ENCODE results near the gene HBE1.

The HBE1 gene

GRCh38 chr11:5240056-5240455 is 29.7 kb downstream of the HBE1 start:
- no peak overlapping the region for H3K27ac Mint-ChIP-seq
- H3K4me1 Mint-ChIP-seq (ENCODE audit: low read depth): no peaks in the 10 kb centered on the region
- no peak overlapping the region for H3K4me3 Mint-ChIP-seq
- no peak for DNase-seq
- H3K9me3 Mint-ChIP-seq: no peaks in the 10 kb centered on the region
- peaks cover 10% of the 10 kb centered on the region for H3K27me3 Mint-ChIP-seq
- no peaks in the 10 kb centered on the region for H3K36me3 Mint-ChIP-seq (ENCODE audit: low read depth)

GRCh38 chr11:5239046-5239445 is 30.7 kb downstream of the HBE1 start:
- Mint-ChIP-seq H3K27ac (no peak overlapping the region), H3K36me3 (ENCODE audit: low read depth) (no peaks in the 10 kb centered on the region), H3K4me1 (ENCODE audit: low read depth) (no peaks in the 10 kb centered on the region), H3K9me3 (no peaks in the 10 kb centered on the region), H3K4me3 (no peak overlapping the region), H3K27me3 (peaks cover 4% of the 10 kb centered on the region)
- DNase-seq: no peak

- H3K36me3 Mint-ChIP-seq (ENCODE audit: low read depth): no peaks in the 10 kb centered on the region
- no peak overlapping the region for H3K4me3 Mint-ChIP-seq
- DNase-seq: no peak
- no peaks in the 10 kb centered on the region for H3K9me3 Mint-ChIP-seq
- no peak overlapping the region for H3K27ac Mint-ChIP-seq
- H3K27me3 Mint-ChIP-seq: peaks cover 4% of the 10 kb centered on the region
- no peaks in the 10 kb centered on the region for H3K4me1 Mint-ChIP-seq (ENCODE audit: low read depth)
Observed at GRCh38 chr11:5238486-5238885, 31.3 kb downstream of the HBE1 start.

GRCh38 chr11:5237420-5237819 is 32.3 kb downstream of the HBE1 start:
- H3K36me3 Mint-ChIP-seq (ENCODE audit: low read depth): no peaks in the 10 kb centered on the region
- peaks cover 4% of the 10 kb centered on the region for H3K27me3 Mint-ChIP-seq
- H3K27ac Mint-ChIP-seq: no peak overlapping the region
- no peak for DNase-seq
- H3K4me3 Mint-ChIP-seq: no peak overlapping the region
- no peaks in the 10 kb centered on the region for H3K9me3 Mint-ChIP-seq
- H3K4me1 Mint-ChIP-seq (ENCODE audit: low read depth): no peaks in the 10 kb centered on the region

- H3K27ac Mint-ChIP-seq: no peak overlapping the region
- no peaks in the 10 kb centered on the region for H3K4me1 Mint-ChIP-seq (ENCODE audit: low read depth)
- no peak overlapping the region for H3K4me3 Mint-ChIP-seq
- H3K9me3 Mint-ChIP-seq: no peaks in the 10 kb centered on the region
- no peak for DNase-seq
- peaks cover 4% of the 10 kb centered on the region for H3K27me3 Mint-ChIP-seq
- H3K36me3 Mint-ChIP-seq (ENCODE audit: low read depth): no peaks in the 10 kb centered on the region
Observed at GRCh38 chr11:5235364-5236095, 34.2 kb downstream of the HBE1 start.

- H3K27me3 Mint-ChIP-seq: peaks cover 4% of the 10 kb centered on the region
- DNase-seq: no peak
Observed at GRCh38 chr11:5234381-5234834, 35.3 kb downstream of the HBE1 start, which contains the start of gene HBD. HBD (minus strand) TSS chr11:5234483; CDS start chr11:5234433, 50 bp downstream.

GRCh38 chr11:5233307-5233706 is 36.4 kb downstream of the HBE1 start:
- no peaks in the 10 kb centered on the region for H3K27me3 Mint-ChIP-seq
- no peak for DNase-seq
- H3K27ac Mint-ChIP-seq: no peak overlapping the region
- H3K4me3 Mint-ChIP-seq: no peak overlapping the region
- no peaks in the 10 kb centered on the region for H3K36me3 Mint-ChIP-seq (ENCODE audit: low read depth)
- H3K4me1 Mint-ChIP-seq (ENCODE audit: low read depth): no peaks in the 10 kb centered on the region
- no peaks in the 10 kb centered on the region for H3K9me3 Mint-ChIP-seq

More at GRCh38 chr11:5234381-5234834, 35.3 kb downstream of the HBE1 start, which contains the start of gene HBD:
- H3K36me3 Mint-ChIP-seq (ENCODE audit: low read depth): no peaks in the 10 kb centered on the region
- no peak within 1 kb of the TSS for H3K27ac Mint-ChIP-seq
- H3K9me3 Mint-ChIP-seq: no peaks in the 10 kb centered on the region
- no peak within 1 kb of the TSS for H3K4me3 Mint-ChIP-seq
- no peaks in the 10 kb centered on the region for H3K4me1 Mint-ChIP-seq (ENCODE audit: low read depth)

- DNase-seq: no peak
- Mint-ChIP-seq H3K4me1 (ENCODE audit: low read depth) (no peaks in the 10 kb centered on the region), H3K9me3 (no peaks in the 10 kb centered on the region), H3K4me3 (no peak overlapping the region), H3K27me3 (no peaks in the 10 kb centered on the region), H3K27ac (no peak overlapping the region), H3K36me3 (ENCODE audit: low read depth) (no peaks in the 10 kb centered on the region)
Observed at GRCh38 chr11:5232821-5233220, 36.9 kb downstream of the HBE1 start.

GRCh38 chr11:5232176-5232575 is 37.6 kb downstream of the HBE1 start:
- Mint-ChIP-seq H3K27me3 (no peaks in the 10 kb centered on the region), H3K27ac (no peak overlapping the region), H3K9me3 (no peaks in the 10 kb centered on the region), H3K36me3 (ENCODE audit: low read depth) (no peaks in the 10 kb centered on the region), H3K4me3 (no peak overlapping the region), H3K4me1 (ENCODE audit: low read depth) (no peaks in the 10 kb centered on the region)
- no peak for DNase-seq

- H3K27ac Mint-ChIP-seq: no peak overlapping the region
- no peak for DNase-seq
- H3K4me1 Mint-ChIP-seq (ENCODE audit: low read depth): no peaks in the 10 kb centered on the region
- H3K9me3 Mint-ChIP-seq: no peaks in the 10 kb centered on the region
- H3K27me3 Mint-ChIP-seq: no peaks in the 10 kb centered on the region
- H3K4me3 Mint-ChIP-seq: no peak overlapping the region
- H3K36me3 Mint-ChIP-seq (ENCODE audit: low read depth): no peaks in the 10 kb centered on the region
Observed at GRCh38 chr11:5231111-5231510, 38.6 kb downstream of the HBE1 start.

GRCh38 chr11:5230266-5230665 is 39.5 kb downstream of the HBE1 start:
- H3K27ac Mint-ChIP-seq: no peak overlapping the region
- no peaks in the 10 kb centered on the region for H3K9me3 Mint-ChIP-seq
- H3K27me3 Mint-ChIP-seq: no peaks in the 10 kb centered on the region
- H3K4me3 Mint-ChIP-seq: no peak overlapping the region
- no peak for DNase-seq
- H3K36me3 Mint-ChIP-seq (ENCODE audit: low read depth): no peaks in the 10 kb centered on the region
- no peaks in the 10 kb centered on the region for H3K4me1 Mint-ChIP-seq (ENCODE audit: low read depth)

GRCh38 chr11:5229796-5230195 is 39.9 kb downstream of the HBE1 start:
- DNase-seq: no peak
- Mint-ChIP-seq H3K9me3 (no peaks in the 10 kb centered on the region), H3K27me3 (no peaks in the 10 kb centered on the region), H3K36me3 (ENCODE audit: low read depth) (no peaks in the 10 kb centered on the region), H3K27ac (no peak overlapping the region), H3K4me3 (no peak overlapping the region), H3K4me1 (ENCODE audit: low read depth) (no peaks in the 10 kb centered on the region)

- Mint-ChIP-seq H3K9me3 (no peaks in the 10 kb centered on the region), H3K4me1 (ENCODE audit: low read depth) (no peaks in the 10 kb centered on the region), H3K4me3 (no peak overlapping the region), H3K27me3 (no peaks in the 10 kb centered on the region), H3K27ac (no peak overlapping the region), H3K36me3 (ENCODE audit: low read depth) (no peaks in the 10 kb centered on the region)
- DNase-seq: no peak
Observed at GRCh38 chr11:5229356-5229755, 40.4 kb downstream of the HBE1 start.

- no peak overlapping the region for H3K4me3 Mint-ChIP-seq
- peaks cover 2% of the 10 kb centered on the region for H3K27me3 Mint-ChIP-seq
- no peaks in the 10 kb centered on the region for H3K9me3 Mint-ChIP-seq
- H3K36me3 Mint-ChIP-seq (ENCODE audit: low read depth): no peaks in the 10 kb centered on the region
- no peaks in the 10 kb centered on the region for H3K4me1 Mint-ChIP-seq (ENCODE audit: low read depth)
- no peak overlapping the region for H3K27ac Mint-ChIP-seq
- no peak for DNase-seq
Observed at GRCh38 chr11:5228124-5228523, 41.6 kb downstream of the HBE1 start.

- no peaks in the 10 kb centered on the region for H3K9me3 Mint-ChIP-seq
- no peaks in the 10 kb centered on the region for H3K36me3 Mint-ChIP-seq (ENCODE audit: low read depth)
- H3K4me3 Mint-ChIP-seq: no peak overlapping the region
- no peak for DNase-seq
- peaks cover 2% of the 10 kb centered on the region for H3K27me3 Mint-ChIP-seq
- H3K27ac Mint-ChIP-seq: no peak overlapping the region
- H3K4me1 Mint-ChIP-seq (ENCODE audit: low read depth): no peaks in the 10 kb centered on the region
Observed at GRCh38 chr11:5227681-5228080, 42.1 kb downstream of the HBE1 start.

All from activated T-cell treated with anti-CD3 and anti-CD28 coated beads, Interleukin-2, amount 50 U/mL, for 24 hours (primary cell).